Ecto neural progenitor cell (in vitro differentiated cells): ENCODE results near the gene RAD51C.
"Not testable (repeated sequence)": the region's sequence is repeated elsewhere in the genome, so short reads cannot be mapped to it uniquely, and the experiment has no call there.

ENCODE experiments used
- DNase-seq: peaks from one replicate; pipeline ENCODE4 v3.0.0-alpha.2; 2018; ENCODE audit warnings: low spot score

RAD51C gene

DNA sequence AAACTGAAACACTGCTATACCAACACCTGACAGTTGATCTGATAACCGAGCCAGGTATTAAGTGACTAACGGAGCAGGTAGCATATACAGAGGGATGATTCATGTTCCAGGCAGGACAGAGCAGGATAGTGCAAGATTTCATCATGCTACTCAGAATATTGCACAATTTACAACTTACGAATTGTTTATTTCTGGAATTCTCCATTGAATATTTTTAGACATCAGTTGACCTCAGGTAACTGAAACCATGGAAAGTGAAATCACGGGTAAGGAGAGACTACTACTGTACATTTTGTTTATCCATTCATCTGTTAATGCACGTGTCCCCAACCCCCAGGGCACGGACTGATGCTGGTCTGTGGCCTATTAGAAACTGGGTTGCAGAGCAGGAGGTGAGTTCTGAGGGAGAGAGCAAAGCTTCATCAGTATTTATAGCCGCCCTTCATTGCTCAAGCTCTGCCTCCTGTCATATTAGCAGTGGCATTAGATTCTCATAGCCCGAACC is 48.8 kb downstream of the RAD51C start:
- no peak for DNase-seq

- no peak for DNase-seq
Observed at GRCh38 chr17:58747674-58748073, 55.3 kb downstream of the RAD51C start.

GRCh38 chr17:58749627-58750026 is 57.2 kb downstream of the RAD51C start:
- not testable (repeated sequence) for DNase-seq

DNA sequence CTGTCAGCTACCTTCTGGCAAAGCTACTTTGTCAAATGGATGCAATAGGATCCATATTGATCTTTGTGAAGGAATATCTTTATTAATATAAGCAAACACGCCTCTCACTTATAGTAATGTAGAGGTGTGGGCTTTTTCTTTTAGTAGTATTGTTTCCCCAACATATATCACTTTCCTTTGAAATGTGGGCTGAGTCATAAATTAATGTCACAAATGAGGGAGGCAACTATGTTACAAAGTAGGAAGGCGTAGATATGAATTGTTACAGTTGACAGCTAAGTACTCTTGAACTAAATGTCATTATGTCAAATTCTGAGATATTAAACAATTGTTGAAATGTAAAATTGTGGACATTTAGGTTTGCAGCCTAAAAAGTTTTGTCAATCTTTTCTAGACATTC is 60.6 kb downstream of the RAD51C start:
- DNase-seq, result no peak

- no peak for DNase-seq
Observed at GRCh38 chr17:58755269-58755576, 62.8 kb downstream of the RAD51C start.

DNA sequence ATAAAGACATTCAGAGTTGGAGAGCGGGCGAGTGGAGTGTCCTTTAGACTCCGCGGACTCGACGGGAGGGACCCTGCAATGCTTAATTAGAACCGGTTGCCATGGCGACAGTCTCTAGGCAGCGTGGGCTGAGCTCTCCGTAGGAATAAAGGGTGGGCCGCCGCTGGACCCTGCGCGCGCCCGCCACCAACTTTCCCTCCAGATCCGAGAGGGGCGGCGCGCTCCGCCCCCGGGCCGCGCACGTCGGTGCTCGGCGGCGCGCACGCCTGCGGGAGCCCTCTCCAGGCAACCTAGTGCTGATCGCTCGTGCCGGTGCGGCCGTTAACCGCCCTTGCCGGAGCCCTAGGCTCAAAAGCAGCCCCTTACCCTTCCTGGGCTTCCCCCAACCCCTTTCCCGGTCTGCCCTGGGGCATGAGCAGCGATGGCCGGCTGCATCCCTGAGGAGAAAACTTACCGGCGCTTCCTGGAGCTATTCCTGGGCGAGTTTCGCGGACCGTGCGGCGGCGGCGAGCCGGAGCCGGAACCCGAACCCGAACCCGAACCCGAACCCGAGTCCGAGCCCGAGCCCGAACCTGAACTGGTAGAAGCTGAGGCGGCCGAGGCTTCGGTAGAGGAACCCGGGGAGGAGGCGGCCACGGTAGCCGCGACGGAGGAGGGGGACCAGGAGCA is 63.3 kb downstream of the RAD51C start, which contains the start of gene PPM1E:
Gene PPM1E (plus strand): TSS at position 278 of the 669 bp plus-strand sequence.
- DNase-seq, result peak; percentile 99

GRCh38 chr17:58756246-58757161 is 64.1 kb downstream of the RAD51C start:
- peak; percentile 77 for DNase-seq

DNA sequence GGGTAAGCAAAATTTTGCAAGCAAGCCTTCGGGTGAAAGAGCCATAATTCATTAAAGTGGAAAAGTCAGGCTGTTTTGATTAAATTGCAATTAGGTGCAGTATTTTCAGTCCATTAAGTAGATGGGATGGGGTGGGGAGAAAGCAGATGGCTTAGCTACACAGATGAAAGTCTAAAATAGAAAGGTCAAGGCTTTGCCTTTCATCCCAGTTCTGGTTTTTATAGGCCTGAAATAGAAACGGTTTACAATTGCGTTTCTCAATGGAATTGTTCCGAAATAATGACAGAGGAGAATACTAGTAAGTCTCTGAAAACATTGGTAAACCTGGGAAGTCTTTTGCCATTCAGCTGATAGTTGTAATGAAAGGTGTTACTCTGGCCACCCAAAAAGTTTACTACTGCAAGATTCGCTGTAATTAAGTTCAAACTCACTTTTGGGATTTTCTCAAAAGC is 64.8 kb downstream of the RAD51C start:
- no peak for DNase-seq

DNA sequence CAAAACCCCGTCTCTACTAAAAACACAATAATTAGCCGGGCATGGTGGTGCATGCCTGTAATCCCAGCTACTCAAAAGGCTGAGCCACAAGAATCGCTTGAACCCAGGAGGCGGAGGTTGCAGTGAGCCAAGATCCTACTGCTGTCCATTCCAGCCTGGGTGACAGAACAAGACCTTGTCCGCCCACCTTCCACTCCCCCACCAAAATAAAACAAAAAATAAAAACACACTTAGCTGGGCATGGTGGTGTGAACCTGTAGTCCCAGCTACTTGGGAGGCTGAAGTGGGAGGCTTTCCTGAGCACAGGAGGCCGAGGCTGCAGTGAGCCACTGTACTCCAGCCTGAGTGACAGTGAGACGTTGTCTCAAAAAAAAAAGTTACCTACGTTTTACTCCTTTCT is 66.5 kb downstream of the RAD51C start:
- DNase-seq, result no peak

- DNase-seq, result no peak
Observed at GRCh38 chr17:58759522-58759921, 67.1 kb downstream of the RAD51C start.

- DNase-seq, result no peak
Observed at GRCh38 chr17:58760248-58760647, 67.8 kb downstream of the RAD51C start.

GRCh38 chr17:58763263-58763662 is 70.9 kb downstream of the RAD51C start:
- no peak for DNase-seq

DNA sequence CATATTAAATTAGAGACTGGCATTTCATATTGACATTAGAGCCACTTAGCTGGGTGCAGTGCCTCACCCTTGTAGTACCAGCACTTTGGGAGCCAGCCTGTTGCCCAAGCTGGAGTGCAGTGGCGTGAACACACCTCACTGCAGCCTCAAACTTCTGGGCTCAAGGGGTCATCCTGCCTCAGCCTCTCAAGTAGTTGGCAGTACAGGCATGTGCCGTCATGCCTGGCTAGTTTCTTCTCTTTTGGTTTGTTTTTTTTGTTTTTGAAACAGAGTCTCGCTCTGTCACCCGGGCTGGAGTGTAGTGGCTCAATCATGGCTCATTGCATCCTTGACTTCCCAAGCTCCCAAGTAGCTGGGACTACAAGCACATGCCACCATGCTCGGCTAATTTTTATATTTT is 72.0 kb downstream of the RAD51C start:
- DNase-seq, result no peak

GRCh38 chr17:58778482-58778881 is 86.1 kb downstream of the RAD51C start:
- not testable (repeated sequence) for DNase-seq

- no peak for DNase-seq
Observed at GRCh38 chr17:58779446-58779845, 87.0 kb downstream of the RAD51C start.

- no peak for DNase-seq
Observed at GRCh38 chr17:58783380-58783779, 91.0 kb downstream of the RAD51C start.

- DNase-seq, result no peak
Observed at GRCh38 chr17:58785097-58785496, 92.7 kb downstream of the RAD51C start.
